HPDE6-E6E7 (cell line): ENCODE data around the gene DNAJC3.

Experiments used
- DNase-seq: peaks from one replicate; pipeline ENCODE4 v3.0.0; 2011; ENCODE audit warnings: missing footprints; ENCODE audit errors: extremely low spot score

DNAJC3 gene

DNA sequence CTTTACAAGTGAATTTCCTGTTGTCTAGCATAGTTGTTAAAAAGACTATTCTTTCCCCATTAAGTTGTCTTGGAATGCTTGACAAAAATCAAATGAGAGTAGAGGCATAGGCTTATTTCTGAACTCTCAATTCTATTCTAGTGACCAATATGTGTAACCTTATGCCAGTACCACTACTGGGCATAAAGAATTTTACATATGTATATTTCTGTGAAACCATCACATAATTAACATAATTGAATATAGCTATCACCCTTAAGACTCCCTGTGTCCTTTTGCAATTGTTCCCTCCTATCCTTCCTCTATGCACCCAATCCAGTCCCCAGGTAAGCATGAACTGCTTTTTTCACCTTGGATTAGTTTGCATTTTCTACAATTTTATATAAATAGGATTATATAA is 165.0 kb downstream of the DNAJC3 start:
- no peak for DNase-seq

DNA sequence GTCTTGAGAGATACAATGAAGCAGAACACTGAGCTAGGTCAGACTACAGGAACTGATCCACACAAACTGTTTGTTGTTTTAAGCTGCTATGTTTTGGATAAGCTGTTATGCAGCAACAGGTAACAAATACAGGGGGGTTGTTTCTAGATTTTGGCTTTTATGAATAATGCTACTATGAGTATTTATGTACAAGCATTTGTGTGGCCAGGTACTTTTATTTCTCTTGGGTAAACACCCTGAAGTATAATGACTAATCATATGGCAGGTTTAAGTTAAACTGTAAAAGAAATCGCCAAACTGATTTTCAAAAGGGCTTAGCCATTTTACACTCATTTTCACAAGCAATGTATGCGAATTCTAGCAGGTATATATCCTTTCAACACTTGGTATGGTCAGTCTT is 166.0 kb downstream of the DNAJC3 start:
- no peak for DNase-seq
